Stimulated activated CD4-positive, alpha-beta T cell treated with anti-CD3 and anti-CD28 coated beads, Interleukin-15, amount 100 ng/mL, for 48 hours (primary cell): ENCODE results near the gene CYB5A.

Experiments used
- DNase-seq, 2 donors: peaks; one replicate each; pipeline ENCODE4 v3.0.0-alpha.2; 2020; ENCODE audit warnings: low read depth in 2 of 2

CYB5A gene

GRCh38 chr18:74248189-74248588, 43.6 kb downstream of the CYB5A start:
- DNase-seq, result no peak

- DNase-seq, result no peak
Measured at GRCh38 chr18:74244554-74244953, 47.2 kb downstream of the CYB5A start.

- DNase-seq, result no peak
Measured at GRCh38 chr18:74243127-74243526, 48.6 kb downstream of the CYB5A start.

- no peak for DNase-seq
Measured at GRCh38 chr18:74242438-74243096, 49.2 kb downstream of the CYB5A start.

- DNase-seq, result no peak
Measured at GRCh38 chr18:74241970-74242369, 49.8 kb downstream of the CYB5A start.

- DNase-seq, result no peak
Measured at GRCh38 chr18:74241426-74241825, 50.3 kb downstream of the CYB5A start.

DNA sequence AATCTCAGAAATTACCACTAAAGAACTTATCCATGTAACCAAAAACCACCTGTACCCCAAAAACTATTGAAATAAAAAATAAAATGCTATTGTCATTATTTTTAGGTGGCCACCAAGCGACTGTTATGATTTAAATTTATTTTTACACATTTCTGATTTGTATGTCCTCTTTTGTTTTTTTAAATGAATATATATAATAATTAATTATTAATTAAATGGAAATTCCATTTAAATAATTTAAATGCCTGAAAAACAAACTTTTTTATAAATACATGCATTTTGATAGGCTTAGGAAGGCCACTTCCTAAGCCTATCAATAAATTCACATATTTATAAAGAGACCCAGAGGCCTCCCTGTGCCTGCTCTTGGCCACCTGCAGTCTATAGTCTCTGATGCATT, 52.2 kb downstream of the CYB5A start:
- DNase-seq, result no peak

GRCh38 chr18:74234326-74235171, 57.2 kb downstream of the CYB5A start:
- no peak for DNase-seq

- DNase-seq, result no peak
Measured at GRCh38 chr18:74233933-74234325, 57.8 kb downstream of the CYB5A start.

DNA sequence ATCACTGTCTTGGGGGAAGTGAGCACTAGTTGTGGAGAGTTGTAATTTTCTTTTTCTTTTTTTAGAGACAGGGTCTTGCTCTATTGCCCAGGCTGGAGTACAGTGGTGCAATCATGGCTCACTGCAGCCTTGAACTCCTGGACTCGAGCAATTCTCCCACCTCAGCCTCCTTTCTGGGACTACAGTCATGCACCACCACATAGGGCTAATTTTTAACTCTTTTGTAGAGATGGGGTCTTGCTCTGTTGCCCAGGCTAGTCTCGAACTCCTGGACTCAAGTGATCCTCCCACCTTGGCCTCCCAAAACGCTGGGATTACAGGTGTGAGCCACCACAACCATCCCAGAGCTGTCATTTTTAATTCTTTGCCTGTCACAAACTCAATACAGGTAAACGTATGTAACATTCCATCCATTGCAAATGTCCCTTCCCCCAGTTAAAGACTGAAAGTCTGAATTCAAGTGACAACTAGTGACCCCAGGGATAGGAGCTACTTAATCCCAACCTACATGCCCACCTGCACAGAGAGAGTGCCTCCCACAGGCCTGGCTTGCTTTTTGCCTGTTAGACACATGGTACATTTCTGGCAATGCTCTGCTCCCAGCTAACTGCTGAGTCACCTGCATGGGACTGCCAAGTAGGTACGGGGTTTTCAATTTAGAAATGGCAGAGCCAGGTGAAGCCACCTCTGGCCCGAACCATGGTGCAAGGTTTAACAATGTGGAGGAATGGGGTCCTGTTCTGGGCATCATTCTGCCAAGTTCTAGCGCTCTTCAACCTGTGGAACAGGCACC, 60.6 kb downstream of the CYB5A start:
- DNase-seq, result no peak

- no peak for DNase-seq
Measured at GRCh38 chr18:74229891-74230290, 61.9 kb downstream of the CYB5A start.

DNA sequence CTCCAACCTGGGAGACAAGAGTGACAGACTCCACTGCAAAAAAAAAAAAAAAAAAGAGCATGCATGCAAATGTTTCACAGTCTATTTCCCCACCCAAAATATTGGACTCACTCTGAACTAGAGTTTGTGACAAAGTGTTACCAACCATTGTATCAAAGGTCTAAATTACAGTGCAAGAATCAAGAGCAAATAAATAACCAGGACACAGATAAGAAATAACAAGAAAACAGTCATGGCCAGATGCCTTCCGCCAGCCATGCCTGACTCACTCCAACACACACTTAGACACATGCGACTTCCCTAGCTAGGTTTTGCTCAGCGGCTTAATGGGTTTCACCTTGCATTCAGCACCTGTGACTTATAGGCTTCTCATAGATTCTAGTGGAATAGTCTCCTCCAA, 62.8 kb downstream of the CYB5A start:
- no peak for DNase-seq

- DNase-seq, result no peak
Measured at GRCh38 chr18:74228312-74228711, 63.5 kb downstream of the CYB5A start.

- DNase-seq, result no peak
Measured at GRCh38 chr18:74226666-74227065, 65.1 kb downstream of the CYB5A start.

GRCh38 chr18:74226156-74226555, 65.6 kb downstream of the CYB5A start:
- DNase-seq, result no peak

DNA sequence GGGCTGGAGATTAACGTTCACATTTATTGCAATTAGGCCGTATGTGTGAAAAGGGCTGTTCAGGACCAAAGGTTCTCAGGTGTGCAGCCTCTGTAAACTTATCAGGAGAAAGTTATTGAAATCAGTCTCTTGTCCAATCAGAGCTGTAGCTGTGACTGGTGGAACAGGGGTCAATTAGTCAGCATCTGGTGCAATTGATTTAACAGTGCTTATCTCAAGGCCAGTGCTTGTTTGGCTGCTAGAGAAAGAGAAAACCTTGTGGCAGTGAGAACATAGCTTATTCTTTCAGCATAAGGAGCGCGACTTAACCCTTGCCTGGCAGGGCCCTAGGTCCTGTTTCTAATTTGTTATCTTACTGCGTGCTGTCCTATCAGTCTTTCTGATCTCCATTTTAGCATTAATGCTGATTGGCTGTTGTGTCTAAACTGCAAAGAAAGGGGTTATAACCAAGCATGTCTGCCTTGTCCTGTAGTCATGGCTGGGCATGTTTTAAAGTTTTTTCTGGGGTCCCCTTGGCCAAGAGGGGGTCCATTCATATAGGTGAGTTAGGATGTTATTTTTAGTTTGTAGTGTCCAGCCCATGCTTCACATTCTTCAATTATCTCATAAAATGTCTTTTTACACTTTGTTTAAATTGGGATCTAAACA, 66.4 kb downstream of the CYB5A start:
- DNase-seq, result no peak

DNA sequence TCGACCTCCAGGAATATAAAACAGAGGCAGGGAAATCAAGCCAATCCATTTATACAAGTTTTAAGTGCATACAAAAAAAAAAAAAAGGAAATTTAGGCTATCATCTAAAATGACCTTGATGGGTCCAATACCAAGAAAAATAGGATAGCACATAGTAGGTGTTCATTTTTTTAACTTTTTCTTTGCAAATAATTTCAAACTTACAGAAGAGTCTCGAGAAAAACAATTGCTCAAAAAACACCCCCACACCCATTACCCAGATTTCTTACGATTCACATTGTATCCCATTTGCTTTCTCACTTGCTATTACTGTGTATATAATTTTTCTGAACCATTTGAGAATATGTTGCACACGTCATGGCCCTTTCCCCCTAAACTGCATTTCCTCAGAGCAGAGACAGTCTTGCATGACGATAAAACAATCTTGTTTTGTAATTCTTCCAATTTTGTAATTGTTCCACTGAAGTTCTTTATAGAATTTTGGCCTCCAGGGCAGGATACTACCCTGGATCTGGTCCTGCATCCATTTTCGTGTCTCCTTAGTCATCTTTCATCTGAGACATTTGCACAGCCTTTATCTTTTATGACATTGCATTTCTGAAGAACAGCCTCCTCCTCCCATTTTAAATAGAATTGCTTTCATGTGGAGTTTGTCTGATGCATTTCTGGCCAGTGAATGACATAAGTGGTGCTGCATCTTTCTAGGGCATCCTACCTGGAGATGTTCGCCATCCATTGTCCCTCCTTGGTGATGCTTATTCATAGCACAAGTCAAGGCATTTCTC, 68.9 kb downstream of the CYB5A start:
- no peak for DNase-seq

- no peak for DNase-seq
Measured at GRCh38 chr18:74221081-74221480, 70.7 kb downstream of the CYB5A start.

DNA sequence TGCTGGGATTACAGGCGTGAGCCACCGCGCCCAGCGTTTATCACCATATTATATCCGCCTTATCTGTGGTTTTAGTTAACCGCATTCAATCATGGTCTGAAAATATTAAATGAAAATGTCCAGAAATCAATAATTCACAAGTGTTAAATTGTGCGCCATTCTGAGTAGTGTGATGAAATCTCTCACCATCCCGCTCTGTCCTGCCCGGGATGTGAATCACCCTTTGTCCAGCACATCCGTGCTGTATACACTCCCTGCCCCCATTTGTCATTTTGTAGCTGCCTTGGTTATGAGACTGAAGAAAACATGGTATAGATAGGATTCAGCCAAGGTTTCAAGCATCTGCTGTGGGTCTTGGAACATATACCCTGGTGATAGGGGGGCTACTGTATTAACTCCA, 72.7 kb downstream of the CYB5A start:
- DNase-seq, result no peak

DNA sequence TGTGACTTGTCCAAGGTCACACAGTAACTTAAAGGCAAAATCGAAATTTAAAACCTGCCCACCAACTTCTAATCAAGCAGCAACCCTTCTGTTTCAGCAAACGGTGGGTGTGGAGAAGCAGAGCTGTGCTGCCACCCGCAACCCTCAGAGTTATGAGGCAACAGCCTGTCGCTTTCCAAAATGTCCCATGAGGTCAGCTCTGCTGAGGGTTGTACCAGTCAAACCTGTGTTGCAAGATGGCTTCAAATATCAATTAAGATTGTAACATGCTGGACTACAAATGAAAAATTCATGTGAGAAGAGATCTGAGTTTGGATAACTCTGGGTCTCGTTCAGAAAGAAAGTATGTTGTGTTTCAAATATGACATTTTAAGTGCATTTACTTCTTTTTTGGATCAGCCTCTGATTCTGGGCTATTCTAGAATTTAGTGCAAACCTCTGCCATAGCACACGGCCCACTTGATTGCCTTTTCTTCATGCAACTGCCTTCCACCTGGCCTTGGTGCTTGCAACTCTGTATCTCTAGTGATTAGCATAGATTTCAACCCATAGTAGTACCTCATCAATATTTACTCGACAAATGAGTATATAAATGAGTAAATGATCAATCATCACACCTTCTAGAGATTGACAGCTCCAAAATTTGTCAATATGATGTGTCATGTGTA, 74.2 kb downstream of the CYB5A start:
- DNase-seq, result no peak

DNA sequence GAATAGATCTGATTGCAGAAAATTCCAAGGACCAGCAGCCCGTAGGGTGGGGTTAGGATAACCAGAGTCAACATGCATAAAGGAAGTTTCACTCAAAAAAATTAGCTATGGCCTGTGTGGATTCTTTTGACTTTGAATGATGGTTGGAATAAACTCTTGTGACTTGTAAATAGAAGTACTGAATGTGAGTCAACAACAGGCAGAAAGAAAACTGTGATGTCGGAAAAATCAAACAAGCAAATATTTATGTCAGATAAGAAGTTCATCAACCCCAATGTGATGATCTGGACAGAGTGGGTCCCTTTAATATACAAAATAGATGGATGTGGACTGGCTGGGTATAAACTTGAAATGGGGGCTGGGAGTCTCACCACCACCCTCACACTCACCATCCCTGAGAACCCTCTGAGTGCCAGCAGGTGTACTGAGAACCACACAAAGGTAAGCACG, 75.1 kb downstream of the CYB5A start:
- no peak for DNase-seq
